GM19043 (cell line): ENCODE results near the gene SFXN1.

Source experiments
- ATAC-seq: cut with Tn5 transposase; IDR thresholded peaks from one replicate; pipeline ENCODE4 v1.9.1; 2021; ENCODE audit warnings: low read depth; ENCODE audit not compliant: unreplicated experiment

SFXN1 gene

GRCh38 chr5:175535796-175536195, 57.4 kb downstream of the SFXN1 start:
- ATAC-seq, result no peak

DNA sequence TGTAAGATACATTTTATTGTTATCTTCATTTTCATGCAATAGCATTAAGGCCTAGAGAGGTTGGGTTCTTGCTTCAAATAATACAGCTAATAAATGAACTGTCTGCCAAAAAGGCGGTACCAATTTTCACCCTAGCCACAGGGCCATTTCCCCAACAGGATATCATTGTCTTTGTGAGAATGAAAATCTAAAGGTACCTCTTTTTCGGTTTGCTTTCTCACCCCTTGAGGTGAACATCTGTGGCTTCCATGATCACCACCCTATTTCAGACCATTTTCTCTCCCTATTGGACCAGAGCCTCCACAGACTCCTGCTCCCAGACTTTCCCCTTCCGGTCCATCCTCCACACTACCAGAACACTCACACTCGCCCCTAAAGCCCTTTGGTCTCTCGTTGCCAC, 60.2 kb downstream of the SFXN1 start:
- ATAC-seq, result no peak

DNA sequence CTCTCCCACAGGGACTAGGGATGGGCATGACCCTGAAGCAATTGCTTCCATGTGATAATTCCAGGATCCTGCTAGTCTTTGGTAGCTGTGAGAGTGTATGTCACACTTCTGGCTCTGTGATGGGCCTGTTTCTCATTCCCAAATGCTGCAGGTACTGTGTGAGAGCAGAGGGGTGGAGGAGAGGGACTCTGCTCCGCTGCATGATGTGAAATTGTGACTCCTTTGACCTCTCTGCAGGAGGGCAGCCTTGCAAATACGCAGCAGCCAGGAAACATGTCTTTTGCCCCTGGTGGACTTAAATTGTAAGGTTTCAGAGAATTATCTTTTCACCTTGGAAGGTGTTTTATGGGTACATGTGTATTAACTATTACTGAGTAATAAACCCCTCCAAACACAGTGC, 61.6 kb downstream of the SFXN1 start:
- ATAC-seq, result no peak

- no peak for ATAC-seq
Measured at GRCh38 chr5:175541264-175541663, 62.9 kb downstream of the SFXN1 start.

GRCh38 chr5:175542232-175542965, 64.0 kb downstream of the SFXN1 start:
- ATAC-seq, result no peak

DNA sequence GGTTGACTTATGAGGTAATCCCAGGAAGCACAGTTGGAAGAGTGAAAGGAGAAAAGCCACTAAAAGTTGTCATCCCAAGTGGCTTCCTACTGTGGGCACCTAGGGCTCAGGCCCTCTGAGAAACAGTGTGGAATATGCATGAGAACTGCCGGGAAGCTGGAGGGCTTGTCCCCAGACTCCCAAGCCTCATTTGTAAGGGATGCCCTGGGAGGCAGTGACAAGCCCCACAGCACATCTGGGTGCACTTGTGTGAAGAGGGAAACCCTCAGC, 64.5 kb downstream of the SFXN1 start:
- ATAC-seq, result no peak

DNA sequence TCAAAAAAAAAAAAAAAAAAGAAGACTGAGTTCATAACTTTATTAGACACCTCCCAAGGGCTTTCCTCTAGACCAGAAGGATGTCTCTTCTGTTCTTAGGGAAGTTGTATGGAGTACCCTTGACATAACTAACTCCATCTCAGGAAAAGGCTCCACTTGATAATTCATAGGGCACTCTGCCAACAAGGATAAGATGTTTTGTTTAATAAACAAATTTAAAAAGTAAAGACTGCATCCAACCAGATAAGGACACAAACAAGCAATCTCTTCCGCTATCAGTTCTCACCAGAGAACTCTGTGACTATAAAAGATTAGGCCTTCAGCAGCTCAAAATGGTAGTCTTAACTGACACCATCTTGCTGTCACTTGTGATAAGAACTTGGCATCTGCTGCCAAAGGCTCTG, 65.8 kb downstream of the SFXN1 start:
- ATAC-seq, result no peak

- ATAC-seq, result no peak
Measured at GRCh38 chr5:175544586-175544985, 66.2 kb downstream of the SFXN1 start.

DNA sequence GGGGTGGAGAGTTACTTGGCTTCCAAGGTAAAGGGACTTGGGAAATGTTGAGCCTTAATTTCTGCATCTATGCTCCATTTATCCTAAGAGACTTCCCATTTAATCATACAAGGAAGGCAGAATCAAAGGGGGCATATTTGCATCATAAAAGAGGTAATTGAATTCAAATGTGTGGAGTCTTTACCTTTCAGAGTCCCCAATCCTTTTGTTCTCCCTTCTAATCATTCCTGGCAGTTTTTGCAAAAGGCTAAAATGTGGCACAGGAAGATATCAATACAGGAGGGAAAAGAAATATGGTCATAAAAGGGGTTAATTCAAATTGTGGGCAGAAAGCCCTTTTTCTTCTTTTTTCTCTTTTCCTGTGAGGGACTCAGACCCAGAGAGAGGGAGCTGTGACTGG, 69.5 kb downstream of the SFXN1 start:
- ATAC-seq, result no peak

DNA sequence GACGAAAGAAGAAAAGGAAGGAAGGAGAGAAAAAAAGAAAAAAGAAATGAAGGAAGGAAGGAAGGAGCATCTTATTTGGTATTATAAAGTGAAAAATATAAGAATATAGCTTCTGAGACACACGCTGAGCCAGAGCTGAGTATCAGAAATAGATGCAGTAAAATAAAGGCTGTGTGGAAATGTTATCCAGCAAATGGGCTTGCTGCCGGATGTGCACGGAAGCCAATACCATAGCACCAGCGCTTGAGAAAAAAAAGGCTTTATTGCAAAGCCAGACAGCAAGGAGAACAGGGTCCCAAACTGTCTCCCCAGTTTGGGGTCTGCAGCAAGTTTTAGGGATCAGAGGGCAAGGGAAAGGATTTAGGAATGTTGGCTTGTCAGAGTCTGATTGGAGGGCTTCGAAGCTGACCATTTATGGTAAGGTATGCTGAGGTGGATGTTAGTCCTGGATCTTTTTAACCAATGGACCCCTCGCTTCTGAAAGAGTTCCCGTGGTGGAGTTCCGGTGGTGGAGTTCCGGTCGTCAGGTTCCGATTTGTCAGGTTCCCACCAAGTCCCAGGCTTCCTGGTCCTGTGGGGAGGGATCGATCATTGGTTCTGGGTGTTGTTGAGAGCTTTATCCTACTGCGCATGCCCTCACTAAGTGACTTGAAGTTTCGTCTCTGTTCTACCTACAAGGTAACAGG, 70.4 kb downstream of the SFXN1 start:
- ATAC-seq, result no peak

- no peak for ATAC-seq
Measured at GRCh38 chr5:175550055-175550805, 71.9 kb downstream of the SFXN1 start.

DNA sequence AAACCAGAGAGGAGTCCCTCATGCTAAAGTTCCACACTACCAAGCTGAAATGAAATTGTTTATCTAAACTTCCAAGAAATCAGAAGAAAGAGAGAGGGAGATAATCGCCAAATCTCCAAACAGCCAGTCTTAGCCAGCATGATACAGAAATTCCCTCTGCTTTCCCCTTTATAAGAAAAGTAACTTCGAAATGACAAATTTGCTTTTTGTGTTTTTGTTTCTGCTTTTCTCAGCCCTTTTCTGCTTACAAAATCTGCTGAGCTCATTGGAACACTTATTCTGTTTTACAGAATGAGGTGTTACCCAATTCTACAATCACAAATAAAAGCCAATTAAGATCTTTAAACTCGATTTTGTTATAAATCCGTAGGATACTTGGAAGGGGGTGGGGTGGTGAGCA, 72.9 kb downstream of the SFXN1 start:
- ATAC-seq, result no peak

DNA sequence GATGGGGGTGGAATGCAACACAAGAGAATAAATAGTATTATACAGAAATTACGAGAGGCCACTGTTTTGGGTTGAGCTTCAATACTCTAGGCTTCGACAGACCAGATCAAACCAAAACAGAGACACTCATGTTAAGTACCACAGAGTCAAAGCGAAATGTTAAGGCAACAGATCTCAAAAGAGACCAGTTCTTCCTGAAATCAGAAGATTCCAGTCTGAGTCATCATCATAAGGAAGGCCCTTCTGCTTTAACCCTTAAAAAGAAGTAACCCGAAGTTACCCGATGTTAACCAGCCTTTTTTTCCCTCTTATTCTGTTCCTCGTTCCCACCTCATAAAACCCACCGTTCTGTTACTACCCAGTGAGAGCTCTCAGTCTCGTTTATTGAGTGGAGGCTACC, 75.9 kb downstream of the SFXN1 start:
- no peak for ATAC-seq

DNA sequence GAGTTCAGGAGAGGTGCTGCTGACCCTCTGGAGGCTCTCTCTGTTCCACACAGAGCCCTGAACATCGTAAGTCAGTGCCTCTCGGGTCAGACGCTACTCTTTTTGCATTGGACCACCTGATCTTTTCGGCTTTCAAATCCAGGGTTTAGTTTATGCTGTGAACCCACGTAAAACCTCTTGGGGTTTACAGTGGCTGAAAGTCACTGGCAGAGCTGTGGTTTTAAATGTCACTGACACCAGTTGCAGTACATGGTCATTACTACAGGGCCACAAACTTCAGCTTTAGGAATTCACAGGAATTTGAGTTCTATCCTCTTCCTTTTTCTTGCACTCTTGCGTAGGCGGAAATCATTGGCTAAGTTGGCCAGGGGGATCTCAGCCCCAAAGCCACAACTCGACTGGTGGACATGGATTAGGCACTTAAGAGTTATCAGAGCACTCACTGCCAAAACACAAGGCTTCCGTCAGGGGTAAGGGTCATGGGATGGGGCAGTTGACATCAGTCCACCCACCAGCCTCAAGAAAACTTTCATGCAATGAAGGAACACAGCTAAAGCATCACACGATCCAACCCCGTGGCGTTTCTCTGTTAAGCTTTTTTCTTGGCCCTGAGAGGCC, 76.9 kb downstream of the SFXN1 start:
- ATAC-seq, result no peak

DNA sequence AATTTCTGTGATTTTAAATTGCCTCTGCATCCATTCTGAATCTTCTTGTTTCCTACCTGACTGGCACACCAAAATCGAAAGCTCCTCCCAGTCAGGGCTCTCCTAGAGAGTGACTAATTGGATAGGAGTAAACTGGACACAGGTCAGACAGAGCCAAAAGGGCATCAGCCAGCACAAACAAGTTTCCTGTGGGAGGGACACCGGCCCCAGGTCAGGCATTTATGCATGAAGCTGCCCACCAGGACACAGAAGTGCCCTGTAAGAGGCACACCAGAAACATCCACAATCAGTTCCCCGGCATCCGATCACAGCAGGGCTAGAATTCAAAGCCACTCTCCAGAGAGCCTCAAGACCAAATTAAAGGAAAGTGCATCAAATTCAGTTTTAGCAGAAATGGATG, 78.4 kb downstream of the SFXN1 start:
- ATAC-seq, result no peak

GRCh38 chr5:175557778-175558177, 79.4 kb downstream of the SFXN1 start:
- ATAC-seq, result no peak

- ATAC-seq, result no peak
Measured at GRCh38 chr5:175558801-175559480, 80.6 kb downstream of the SFXN1 start.

GRCh38 chr5:175560011-175560410, 81.7 kb downstream of the SFXN1 start:
- no peak for ATAC-seq

GRCh38 chr5:175561085-175561484, 82.7 kb downstream of the SFXN1 start:
- ATAC-seq, result no peak

DNA sequence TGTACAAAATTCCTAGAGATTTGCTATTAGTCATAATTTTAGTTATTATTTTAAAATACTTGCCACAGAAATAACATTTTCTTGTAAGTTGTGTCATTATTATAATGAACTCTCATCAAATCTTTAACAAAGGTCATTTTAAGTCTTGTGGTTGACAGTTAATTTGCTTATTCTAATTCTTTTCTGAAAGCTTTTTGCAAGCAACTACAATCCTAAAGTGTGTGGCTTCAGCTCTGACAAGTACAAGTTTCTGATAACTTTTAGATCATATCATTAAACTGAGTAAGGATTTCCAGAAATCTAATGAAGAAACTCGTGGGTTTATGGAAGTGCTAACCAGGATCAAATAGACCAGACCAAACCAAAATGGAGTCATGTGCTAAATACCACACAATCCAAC, 86.4 kb downstream of the SFXN1 start:
- no peak for ATAC-seq

DNA sequence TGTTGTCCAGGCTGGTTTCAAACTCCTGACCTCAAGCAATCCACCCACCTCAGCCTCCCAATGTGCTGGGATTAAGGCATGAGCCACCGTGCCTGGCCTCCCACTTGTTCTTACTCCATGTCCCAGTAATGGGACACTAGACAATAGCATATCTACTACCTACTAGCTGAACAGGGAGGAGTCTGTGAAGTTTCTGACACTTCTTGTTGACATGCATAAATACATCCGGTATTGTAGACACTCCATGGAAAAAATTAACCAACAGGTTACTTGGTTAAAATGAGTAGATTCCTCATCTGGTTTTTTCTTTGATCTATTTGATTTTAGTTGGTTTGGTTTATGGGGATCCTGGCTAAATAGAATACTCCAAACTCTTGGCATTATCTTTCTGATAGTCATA, 88.3 kb downstream of the SFXN1 start:
- no peak for ATAC-seq
